ENCODE results near the gene FBLN7. TPM values are rescaled to one million over a fixed set of nuclear protein-coding genes. Genes with fewer than 3 reads are reported as not detected.

Gene FBLN7
- total RNA-seq, 1 donor from 2014 or later: 1.0 TPM

- Mint-ChIP-seq H3K4me1 (ENCODE audit: low read depth) (peaks cover 12% of the 10 kb centered on the region), H3K27me3 (ENCODE audit: low read depth) (peaks cover 3% of the 10 kb centered on the region), H3K27ac (ENCODE audit: unreplicated experiment) (no peak overlapping the region)
These were observed 3.4 kb downstream of the FBLN7 start for GRCh38 chr2:112141626-112142007.

DNA sequence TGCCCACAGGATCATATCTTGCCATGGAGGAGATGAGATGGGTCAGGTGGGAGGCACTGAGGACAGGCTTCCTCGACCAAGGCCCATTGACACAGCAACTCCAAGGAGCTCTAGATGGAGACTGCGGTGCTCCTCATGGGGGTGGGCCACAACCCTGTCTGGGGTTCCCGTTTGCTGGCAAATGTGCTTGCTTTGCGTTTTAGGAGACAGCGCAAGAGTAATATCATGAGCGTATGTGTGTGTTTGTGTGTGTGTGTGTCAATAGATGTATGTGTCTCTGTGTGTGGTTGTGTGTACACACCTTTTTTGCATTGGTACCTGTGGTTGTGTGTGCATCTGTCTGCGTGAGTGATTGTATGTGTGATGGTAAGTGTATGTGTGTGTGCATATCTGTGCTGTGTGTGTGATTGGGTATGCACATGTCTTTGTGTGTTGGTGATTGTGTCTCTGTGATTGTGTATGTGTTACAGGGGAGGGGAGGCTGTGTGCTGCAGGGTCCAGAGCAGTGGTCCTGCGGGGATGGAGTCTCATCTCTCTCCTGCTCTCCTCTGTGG lies 4.4 kb downstream of the FBLN7 start:
- Mint-ChIP-seq H3K4me3 (ENCODE audit: unreplicated experiment) (no peak overlapping the region), H3K27ac (ENCODE audit: unreplicated experiment) (no peak overlapping the region), H3K9me3 (ENCODE audit: low read depth) (no peaks in the 10 kb centered on the region), H3K27me3 (ENCODE audit: low read depth) (peaks cover under 1% of the 10 kb centered on the region), H3K36me3 (ENCODE audit: low read depth) (no peaks in the 10 kb centered on the region), H3K4me1 (ENCODE audit: low read depth) (peaks cover 10% of the 10 kb centered on the region)
- TF ChIP-seq CTCF (IDR thresholded peaks at IDR 0.05): no peak
- no peak for DNase-seq (ENCODE audit: low spot score)

More at GRCh38 chr2:112141626-112142007, 3.4 kb downstream of the FBLN7 start:
- Mint-ChIP-seq H3K4me3 (ENCODE audit: unreplicated experiment) (no peak overlapping the region), H3K9me3 (ENCODE audit: low read depth) (no peaks in the 10 kb centered on the region), H3K36me3 (ENCODE audit: low read depth) (no peaks in the 10 kb centered on the region)
- no peak for DNase-seq (ENCODE audit: low spot score)
- no peak for TF ChIP-seq CTCF (IDR thresholded peaks at IDR 0.05)

DNA sequence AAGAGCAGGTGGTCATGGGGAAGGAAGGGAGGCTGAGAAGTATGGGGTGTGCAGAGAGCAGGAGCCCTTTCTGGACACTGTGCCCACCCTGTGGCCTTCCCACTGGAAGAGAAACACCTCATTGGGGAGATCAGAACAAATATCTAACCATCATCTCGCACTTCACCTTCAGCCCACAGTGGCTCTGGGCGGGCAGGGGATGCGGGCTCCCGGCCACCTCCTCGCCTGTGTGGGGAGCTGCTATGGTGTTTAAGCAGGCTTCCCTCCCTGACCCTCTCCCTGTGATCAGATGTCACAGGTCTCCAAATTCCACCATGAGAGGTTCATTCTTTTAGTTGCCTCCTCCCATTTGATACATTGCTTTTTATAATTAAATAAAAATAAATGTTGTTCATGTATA lies 5.0 kb downstream of the FBLN7 start:
- no peaks in the 10 kb centered on the region for H3K27me3 Mint-ChIP-seq (ENCODE audit: low read depth)
- H3K4me3 Mint-ChIP-seq (ENCODE audit: unreplicated experiment): no peak overlapping the region
- DNase-seq (ENCODE audit: low spot score): no peak
- H3K4me1 Mint-ChIP-seq (ENCODE audit: low read depth): peaks cover 6% of the 10 kb centered on the region
- H3K9me3 Mint-ChIP-seq (ENCODE audit: low read depth): no peaks in the 10 kb centered on the region
- H3K27ac Mint-ChIP-seq (ENCODE audit: unreplicated experiment): no peak overlapping the region
- no peaks in the 10 kb centered on the region for H3K36me3 Mint-ChIP-seq (ENCODE audit: low read depth)
- no peak for TF ChIP-seq CTCF (IDR thresholded peaks at IDR 0.05)

DNA sequence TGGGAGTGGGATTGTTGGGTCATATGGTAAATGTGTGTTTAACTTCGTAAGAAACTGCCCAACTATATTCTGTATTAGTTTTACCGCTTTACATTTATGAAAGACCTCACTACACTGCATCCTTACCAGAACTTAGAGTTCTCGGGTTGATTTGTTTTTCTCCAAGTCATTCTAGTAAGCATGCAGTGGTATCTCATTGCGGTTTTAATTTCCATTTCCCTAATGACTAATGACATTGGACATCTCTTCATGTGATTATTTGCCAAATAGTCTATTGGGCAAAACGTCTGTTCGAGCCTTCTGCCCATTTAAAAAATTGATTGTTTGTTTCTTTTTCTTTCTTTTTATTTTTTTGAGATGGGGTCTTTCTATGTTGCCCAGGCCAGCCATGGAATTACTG lies 6.8 kb downstream of the FBLN7 start:
- Mint-ChIP-seq H3K27me3 (ENCODE audit: low read depth) (no peaks in the 10 kb centered on the region), H3K9me3 (ENCODE audit: low read depth) (no peaks in the 10 kb centered on the region), H3K4me3 (ENCODE audit: unreplicated experiment) (no peak overlapping the region), H3K27ac (ENCODE audit: unreplicated experiment) (no peak overlapping the region), H3K36me3 (ENCODE audit: low read depth) (no peaks in the 10 kb centered on the region), H3K4me1 (ENCODE audit: low read depth) (peaks cover 12% of the 10 kb centered on the region)
- TF ChIP-seq CTCF (IDR thresholded peaks at IDR 0.05): no peak
- no peak for DNase-seq (ENCODE audit: low spot score)

- H3K36me3 Mint-ChIP-seq (ENCODE audit: low read depth): no peaks in the 10 kb centered on the region
- no peaks in the 10 kb centered on the region for H3K27me3 Mint-ChIP-seq (ENCODE audit: low read depth)
- H3K9me3 Mint-ChIP-seq (ENCODE audit: low read depth): no peaks in the 10 kb centered on the region
- no peak overlapping the region for H3K27ac Mint-ChIP-seq (ENCODE audit: unreplicated experiment)
- peaks cover 20% of the 10 kb centered on the region for H3K4me1 Mint-ChIP-seq (ENCODE audit: low read depth)
- peak; percentile 61 for DNase-seq (ENCODE audit: low spot score)
- H3K4me3 Mint-ChIP-seq (ENCODE audit: unreplicated experiment): no peak overlapping the region
- no peak for TF ChIP-seq CTCF (IDR thresholded peaks at IDR 0.05)
These were observed 9.4 kb downstream of the FBLN7 start for GRCh38 chr2:112147382-112148168.
